Upper lobe of left lung (tissue), 6 donors: ENCODE measurements around the gene CACNG1. TPM values are rescaled to one million over a fixed set of nuclear protein-coding genes. Genes with fewer than 3 reads are reported as not detected.

Experiments used
- ATAC-seq, 2 donors: fragments of 200-7000 bp; cut with Tn5 transposase; one replicate each; pipeline ENCODE4 v1.9.1; 2022; ENCODE audit warnings: mild to moderate bottlenecking in 2 of 2, moderate library complexity in 2 of 2; ENCODE audit not compliant: low FRiP score in 2 of 2
- DNase-seq, 2 donors: peaks; one replicate each; pipeline ENCODE4 v3.0.0-alpha.2; 2019 to 2020
- H3K27ac ChIP-seq, 4 donors: fragments of 200-600 bp; sonication (generic); one replicate each; pipeline ENCODE4 v1.5.1; 2016 to 2019
- H3K27me3 ChIP-seq, 4 donors: fragments of 200-600 bp; sonication (generic); one replicate each; pipeline ENCODE4 v1.5.1; 2017 to 2019
- H3K36me3 ChIP-seq, 4 donors: fragments of 200-600 bp; sonication (generic); one replicate each; pipeline ENCODE4 v1.5.1; 2016 to 2019
- H3K4me1 ChIP-seq, 4 donors: fragments of 200-600 bp; sonication (generic); one replicate each; pipeline ENCODE4 v1.5.1; 2018 to 2019
- H3K4me3 ChIP-seq, 4 donors: fragments of 200-600 bp; sonication (generic); one replicate each; pipeline ENCODE4 v1.5.1; 2017 to 2019; ENCODE audit warnings: mild to moderate bottlenecking in 2 of 4, moderate library complexity in 1 of 4
- H3K9me3 ChIP-seq, 4 donors: fragments of 200-600 bp; sonication (generic); one replicate each; pipeline ENCODE4 v1.5.1; 2018 to 2019
- CTCF ChIP-seq, 6 experiments: fragments of 450-650 bp in 4 of 6; fragments of 200-600 bp in 2 of 6; sonication (generic) in 2 of 6; IDR thresholded peaks; one replicate each; pipeline ENCODE4 v1.5.1; 2016 to 2019; ENCODE audit warnings: antibody characterized with exemption in 6 of 6
- EP300 ChIP-seq, 4 donors: sonication (generic); formaldehyde crosslinking; IDR thresholded peaks; one replicate each; pipeline ENCODE4 v1.5.1; 2017; ENCODE audit warnings: antibody characterized with exemption in 4 of 4, control low read depth in 2 of 4
- POLR2A ChIP-seq, 4 donors: fragments of 450-650 bp; IDR thresholded peaks; one replicate each; pipeline ENCODE4 v1.5.1; 2016 to 2017; ENCODE audit warnings: antibody characterized with exemption in 4 of 4, mild to moderate bottlenecking in 2 of 4
- POLR2AphosphoS5 ChIP-seq, 2 donors: sonication (generic); formaldehyde crosslinking; IDR thresholded peaks; one replicate each; pipeline ENCODE4 v1.5.1; 2017; ENCODE audit warnings: antibody characterized with exemption in 2 of 2
- WGBS, 2 donors: methylation state at CpG; one replicate each; pipeline ENCODE4 v1.1.5; 2017 to 2018; 5-methylcytosine and 5-hydroxymethylcytosine counted together
- total RNA-seq, 6 donors: library from RNA; depleted of rRNA in 4 of 6; stranded (reverse); fragments of >200 nt in 4 of 6; gene quantifications; one replicate each; pipeline versions ENCODE4 v1.1.0 to v1.2.1, GENCODE V29; 2016 to 2021
- donor health status: DM: no; HTN: no; CAD: no; lungs with moderate emphysema.
- donor health status: DM: no; HTN: yes; CAD: no; lungs with severe emphysema.

Gene CACNG1
- total RNA-seq, 6 donors from 2014 or later = 0.61 TPM; not detected in 5

GRCh38 chr17:67041531-67041930, 2.8 kb upstream of the CACNG1 start:
- TF ChIP-seq CTCF (IDR thresholded peaks at IDR 0.05) (no peak), POLR2A (IDR thresholded peaks at IDR 0.05) (no peak), EP300 (IDR thresholded peaks at IDR 0.05) (no peak), POLR2AphosphoS5 (IDR thresholded peaks at IDR 0.05) (no peak)
- Histone ChIP-seq H3K4me3 (no peak overlapping the region), H3K27me3 (no peaks in the 10 kb centered on the region), H3K9me3 (no peaks in the 10 kb centered on the region), H3K36me3 (no peaks in the 10 kb centered on the region), H3K4me1 (no peaks in the 10 kb centered on the region), H3K27ac (no peak overlapping the region)
- DNase-seq = no peak
- 80 to 87% methylated on average over 7 of the region's 7 CpGs for WGBS, 2 donors
- ATAC-seq = no peak

GRCh38 chr17:67041941-67042899, 2.1 kb upstream of the CACNG1 start:
- TF ChIP-seq POLR2A (IDR thresholded peaks at IDR 0.05) (no peak), CTCF (IDR thresholded peaks at IDR 0.05) (no peak), POLR2AphosphoS5 (IDR thresholded peaks at IDR 0.05) (no peak), EP300 (IDR thresholded peaks at IDR 0.05) (no peak)
- 56 to 58% methylated on average over 10 to 11 of the region's 11 CpGs for WGBS, 2 donors
- Histone ChIP-seq H3K4me3 (no peak overlapping the region), H3K36me3 (no peaks in the 10 kb centered on the region), H3K27me3 (no peaks in the 10 kb centered on the region), H3K4me1 (no peaks in the 10 kb centered on the region), H3K9me3 (peaks cover 0 to under 1% (median 0%) of the 10 kb centered on the region in 4 donors), H3K27ac (no peak overlapping the region)
- no peak for ATAC-seq
- peak in 1 of 2 donors; percentile 39 for DNase-seq

GRCh38 chr17:67043283-67043682, 1.1 kb upstream of the CACNG1 start:
- no peaks in the 10 kb centered on the region for H3K27me3 ChIP-seq
- no peak overlapping the region for H3K4me3 ChIP-seq
- H3K4me1 ChIP-seq = no peaks in the 10 kb centered on the region
- WGBS, 2 donors = 85 to 86% methylated on average over 12 of the region's 12 CpGs
- no peak for ATAC-seq
- H3K9me3 ChIP-seq = peaks cover 0 to 11% (median 2%) of the 10 kb centered on the region in 4 donors
- no peak overlapping the region for H3K27ac ChIP-seq
- no peaks in the 10 kb centered on the region for H3K36me3 ChIP-seq
- peak in 1 of 2 donors; percentile 31 for DNase-seq
- no peak for TF ChIP-seq CTCF (IDR thresholded peaks at IDR 0.05)
- no peak for TF ChIP-seq POLR2AphosphoS5 (IDR thresholded peaks at IDR 0.05)
- TF ChIP-seq EP300 (IDR thresholded peaks at IDR 0.05) = no peak
- no peak for TF ChIP-seq POLR2A (IDR thresholded peaks at IDR 0.05)

- H3K27me3 ChIP-seq = no peaks in the 10 kb centered on the region
- WGBS, 2 donors = 85 to 90% methylated on average over 5 of the region's 5 CpGs
- DNase-seq = no peak
- peaks cover 10 to 28% (median 15%) of the 10 kb centered on the region in 4 donors for H3K9me3 ChIP-seq
- no peaks in the 10 kb centered on the region for H3K36me3 ChIP-seq
- TF ChIP-seq EP300 (IDR thresholded peaks at IDR 0.05) (no peak), POLR2A (IDR thresholded peaks at IDR 0.05) (no peak), CTCF (IDR thresholded peaks at IDR 0.05) (no peak), POLR2AphosphoS5 (IDR thresholded peaks at IDR 0.05) (no peak)
- no peaks in the 10 kb centered on the region for H3K4me1 ChIP-seq
- no peak for ATAC-seq
- H3K4me3 ChIP-seq = no peak overlapping the region
- no peak overlapping the region for H3K27ac ChIP-seq
Observed at GRCh38 chr17:67044940-67045339, 586 bp downstream of the CACNG1 start.
